ENCODE results near the gene EVI5L.

DNA sequence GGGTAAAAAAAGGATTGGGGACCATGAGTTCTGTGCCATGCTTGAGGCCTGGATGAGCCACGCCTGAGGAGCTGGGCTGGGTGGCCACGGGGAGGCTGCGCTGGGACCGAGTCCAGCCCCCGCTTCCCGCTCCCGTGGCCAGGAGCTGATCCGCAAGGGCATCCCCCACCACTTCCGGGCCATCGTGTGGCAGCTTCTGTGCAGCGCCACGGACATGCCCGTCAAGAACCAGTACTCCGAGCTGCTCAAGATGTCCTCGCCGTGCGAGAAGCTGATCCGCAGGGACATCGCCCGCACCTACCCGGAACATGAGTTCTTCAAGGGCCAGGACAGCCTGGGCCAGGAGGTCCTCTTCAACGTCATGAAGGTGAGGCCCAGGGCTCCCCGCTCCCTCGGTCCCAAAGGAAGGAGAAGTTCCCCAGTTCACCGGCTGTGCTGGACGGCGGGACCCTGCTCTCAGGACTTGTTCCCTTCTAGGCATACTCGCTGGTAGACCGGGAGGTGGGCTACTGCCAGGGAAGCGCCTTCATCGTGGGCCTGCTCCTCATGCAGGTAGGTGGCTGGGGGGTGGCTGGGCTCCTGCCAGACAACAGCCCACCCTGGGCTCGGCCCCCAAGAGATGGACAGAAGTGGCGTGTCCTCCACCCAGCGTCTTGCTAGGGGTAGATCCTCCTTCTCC is 18.9 kb downstream of the EVI5L start:
- TF ChIP-seq, protein P1, sequence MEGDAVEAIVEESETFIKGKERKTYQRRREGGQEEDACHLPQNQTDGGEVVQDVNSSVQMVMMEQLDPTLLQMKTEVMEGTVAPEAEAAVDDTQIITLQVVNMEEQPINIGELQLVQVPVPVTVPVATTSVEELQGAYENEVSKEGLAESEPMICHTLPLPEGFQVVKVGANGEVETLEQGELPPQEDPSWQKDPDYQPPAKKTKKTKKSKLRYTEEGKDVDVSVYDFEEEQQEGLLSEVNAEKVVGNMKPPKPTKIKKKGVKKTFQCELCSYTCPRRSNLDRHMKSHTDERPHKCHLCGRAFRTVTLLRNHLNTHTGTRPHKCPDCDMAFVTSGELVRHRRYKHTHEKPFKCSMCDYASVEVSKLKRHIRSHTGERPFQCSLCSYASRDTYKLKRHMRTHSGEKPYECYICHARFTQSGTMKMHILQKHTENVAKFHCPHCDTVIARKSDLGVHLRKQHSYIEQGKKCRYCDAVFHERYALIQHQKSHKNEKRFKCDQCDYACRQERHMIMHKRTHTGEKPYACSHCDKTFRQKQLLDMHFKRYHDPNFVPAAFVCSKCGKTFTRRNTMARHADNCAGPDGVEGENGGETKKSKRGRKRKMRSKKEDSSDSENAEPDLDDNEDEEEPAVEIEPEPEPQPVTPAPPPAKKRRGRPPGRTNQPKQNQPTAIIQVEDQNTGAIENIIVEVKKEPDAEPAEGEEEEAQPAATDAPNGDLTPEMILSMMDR (IDR thresholded peaks at IDR 0.05 in 4 of 5, conservative IDR thresholded peaks at IDR 0.05 in 1 of 5): no peak
- TF ChIP-seq POLR2A (IDR thresholded peaks at IDR 0.05): no peak
